Lung (tissue), 12 donors: ENCODE results near the gene MAP2K1. TPM values are rescaled to one million over a fixed set of nuclear protein-coding genes. Genes with fewer than 3 reads are reported as not detected.

Experiments used
- ATAC-seq: fragments of 200-7000 bp; cut with Tn5 transposase; one replicate; pipeline ENCODE4 v1.9.1; 2020; ENCODE audit warnings: moderate number of reproducible peaks; ENCODE audit not compliant: insufficient read depth, low FRiP score
- DNase-seq, 3 donors: peaks; one replicate each; pipeline ENCODE4 v3.0.0-alpha.2; 2013 to 2017
- H3K27ac ChIP-seq, 2 donors: one replicate each; pipeline ENCODE4 v1.5.1; 2013; ENCODE audit warnings: mild to moderate bottlenecking in 2 of 2, moderate library complexity in 2 of 2, control low read depth in 1 of 2, inconsistent platforms in 1 of 2, low read depth in 1 of 2, low read length in 1 of 2
- H3K27me3 ChIP-seq, 3 donors: one replicate each; pipeline ENCODE4 v1.5.1; 2013; ENCODE audit warnings: low read length in 2 of 3; ENCODE audit not compliant: control insufficient read depth in 3 of 3, insufficient read depth in 3 of 3
- H3K36me3 ChIP-seq, 4 donors: one replicate each; pipeline ENCODE4 v1.5.1; 2013; ENCODE audit warnings: low read length in 4 of 4, mild to moderate bottlenecking in 1 of 4, moderate library complexity in 1 of 4; ENCODE audit not compliant: control insufficient read depth in 4 of 4, insufficient read depth in 4 of 4
- H3K4me1 ChIP-seq, 5 donors: one replicate each; pipeline ENCODE4 v1.5.1; 2013; ENCODE audit warnings: low read length in 5 of 5, mild to moderate bottlenecking in 2 of 5, moderate library complexity in 1 of 5; ENCODE audit not compliant: control insufficient read depth in 5 of 5, insufficient read depth in 5 of 5
- H3K4me3 ChIP-seq: one replicate; pipeline ENCODE4 v1.5.1; 2013; ENCODE audit warnings: mild to moderate bottlenecking, control low read depth, moderate library complexity
- H3K9ac ChIP-seq, 2 donors: one replicate each; pipeline ENCODE4 v1.5.1; 2013; ENCODE audit warnings: low read length in 2 of 2, control low read depth in 1 of 2; ENCODE audit not compliant: insufficient read depth in 1 of 2
- H3K9me3 ChIP-seq, 4 donors: one replicate each; pipeline ENCODE4 v1.5.1; 2013; ENCODE audit warnings: low read length in 3 of 4, mild to moderate bottlenecking in 1 of 4, moderate library complexity in 1 of 4; ENCODE audit not compliant: control insufficient read depth in 4 of 4, insufficient read depth in 3 of 4
- WGBS, 2 donors: extraction: QIAGEN DNeasy Blood & Tissue Kit; methylation state at CpG; one replicate each; pipeline ENCODE4 v1.1.7; 2013; 5-methylcytosine and 5-hydroxymethylcytosine counted together
- polyA plus RNA-seq, 2 donors: library from polyadenylated mRNA; stranded (reverse); fragments of 200-250 nt; gene quantifications; one replicate each; pipeline ENCODE4 v1.2.1, GENCODE V29; 2013
- total RNA-seq, 2 donors: library from RNA; depleted of rRNA in 1 of 2; stranded (reverse); fragments of >200 nt in 1 of 2; gene quantifications; one replicate each; pipeline ENCODE4 v1.2.1, GENCODE V29; 2014 to 2021
- TF ChIP-seq, protein P1 (sequence below): IDR thresholded peaks from 2 replicates; pipeline ENCODE4 v1.5.1; 2012; ENCODE audit warnings: mild to moderate bottlenecking; ENCODE audit errors: control extremely low read depth, extremely low read depth
- donor health status: control.
- donor health status: control.
- donor health status: Bipolar disorder and iron deficiency.
- donor health status: healthy.
- donor health status: DM: yes; HTN: yes; CAD: no.

The MAP2K1 gene
- total and polyA plus RNA-seq, 4 donors, result 19.0 to 64.7 (median 42.7) TPM

DNA sequence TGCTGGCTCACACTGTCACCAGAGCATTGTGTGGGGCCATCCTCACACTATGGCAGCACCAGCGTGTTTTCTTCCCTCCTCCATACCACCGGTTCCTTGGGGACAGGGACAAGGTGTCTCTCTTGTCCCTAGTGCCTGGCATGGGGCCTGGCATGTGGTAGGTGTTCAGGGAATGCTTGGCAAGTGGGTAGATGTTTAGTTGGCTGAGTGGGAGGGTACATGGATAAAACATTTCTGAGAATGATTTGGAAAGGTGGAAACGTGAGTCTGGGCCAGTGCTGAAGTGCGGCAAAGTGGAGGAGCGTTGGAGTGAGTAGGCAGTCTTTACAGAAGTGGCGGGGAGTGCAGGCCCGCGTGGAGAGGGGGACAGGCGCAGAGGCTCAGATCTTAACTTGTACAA is 95.8 kb downstream of the MAP2K1 start:
- H3K36me3 ChIP-seq, result peaks cover 6 to 28% (median 15%) of the 10 kb centered on the region in 4 donors
- DNase-seq (no peak), ATAC-seq (no peak)
- peaks cover 0 to 5% (median 0%) of the 10 kb centered on the region in 5 donors for H3K4me1 ChIP-seq
- H3K9ac ChIP-seq, result no peak overlapping the region
- TF ChIP-seq, protein P1, sequence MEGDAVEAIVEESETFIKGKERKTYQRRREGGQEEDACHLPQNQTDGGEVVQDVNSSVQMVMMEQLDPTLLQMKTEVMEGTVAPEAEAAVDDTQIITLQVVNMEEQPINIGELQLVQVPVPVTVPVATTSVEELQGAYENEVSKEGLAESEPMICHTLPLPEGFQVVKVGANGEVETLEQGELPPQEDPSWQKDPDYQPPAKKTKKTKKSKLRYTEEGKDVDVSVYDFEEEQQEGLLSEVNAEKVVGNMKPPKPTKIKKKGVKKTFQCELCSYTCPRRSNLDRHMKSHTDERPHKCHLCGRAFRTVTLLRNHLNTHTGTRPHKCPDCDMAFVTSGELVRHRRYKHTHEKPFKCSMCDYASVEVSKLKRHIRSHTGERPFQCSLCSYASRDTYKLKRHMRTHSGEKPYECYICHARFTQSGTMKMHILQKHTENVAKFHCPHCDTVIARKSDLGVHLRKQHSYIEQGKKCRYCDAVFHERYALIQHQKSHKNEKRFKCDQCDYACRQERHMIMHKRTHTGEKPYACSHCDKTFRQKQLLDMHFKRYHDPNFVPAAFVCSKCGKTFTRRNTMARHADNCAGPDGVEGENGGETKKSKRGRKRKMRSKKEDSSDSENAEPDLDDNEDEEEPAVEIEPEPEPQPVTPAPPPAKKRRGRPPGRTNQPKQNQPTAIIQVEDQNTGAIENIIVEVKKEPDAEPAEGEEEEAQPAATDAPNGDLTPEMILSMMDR, result no peak
- H3K27ac ChIP-seq, result no peak overlapping the region
- whole genome bisulfite sequencing, 2 donors, result 69 to 75% methylated on average over 9 of the region's 9 CpGs
- H3K27me3 ChIP-seq, result no peaks in the 10 kb centered on the region
- no peaks in the 10 kb centered on the region for H3K9me3 ChIP-seq
- H3K4me3 ChIP-seq, result no peak overlapping the region

DNA sequence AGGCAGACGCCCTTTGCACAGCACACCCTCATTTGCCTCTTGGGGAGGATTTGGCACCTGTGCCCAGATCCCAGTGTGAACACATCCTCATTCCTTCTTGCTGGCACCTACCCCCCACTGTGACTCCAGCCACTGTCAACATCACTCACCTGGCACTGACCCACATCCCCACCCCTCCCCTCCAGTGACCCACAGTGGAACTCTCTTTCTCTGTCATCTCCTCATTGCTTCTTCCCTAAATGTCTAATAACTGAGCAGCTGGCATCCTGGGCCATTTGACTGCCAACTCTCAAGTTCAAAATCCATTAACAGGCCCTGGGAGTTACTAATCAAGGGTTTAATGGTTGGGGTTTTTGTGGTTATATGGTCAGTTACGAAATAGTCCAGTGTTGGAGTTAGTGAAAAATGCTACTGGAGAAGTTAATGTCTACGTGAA is 96.4 kb downstream of the MAP2K1 start:
- peak; percentile 71 for ATAC-seq
- peaks cover 9 to 30% (median 18%) of the 10 kb centered on the region in 4 donors for H3K36me3 ChIP-seq
- no peak overlapping the region for H3K27ac ChIP-seq
- 45 to 56% methylated on average over 3 of the region's 3 CpGs for WGBS, 2 donors
- H3K27me3 ChIP-seq, result no peaks in the 10 kb centered on the region
- no peaks in the 10 kb centered on the region for H3K9me3 ChIP-seq
- H3K4me3 ChIP-seq, result no peak overlapping the region
- peaks cover 0 to 5% (median 0%) of the 10 kb centered on the region in 5 donors for H3K4me1 ChIP-seq
- TF ChIP-seq, protein P1, result no peak
- no peak for DNase-seq
- H3K9ac ChIP-seq, result no peak overlapping the region

DNA sequence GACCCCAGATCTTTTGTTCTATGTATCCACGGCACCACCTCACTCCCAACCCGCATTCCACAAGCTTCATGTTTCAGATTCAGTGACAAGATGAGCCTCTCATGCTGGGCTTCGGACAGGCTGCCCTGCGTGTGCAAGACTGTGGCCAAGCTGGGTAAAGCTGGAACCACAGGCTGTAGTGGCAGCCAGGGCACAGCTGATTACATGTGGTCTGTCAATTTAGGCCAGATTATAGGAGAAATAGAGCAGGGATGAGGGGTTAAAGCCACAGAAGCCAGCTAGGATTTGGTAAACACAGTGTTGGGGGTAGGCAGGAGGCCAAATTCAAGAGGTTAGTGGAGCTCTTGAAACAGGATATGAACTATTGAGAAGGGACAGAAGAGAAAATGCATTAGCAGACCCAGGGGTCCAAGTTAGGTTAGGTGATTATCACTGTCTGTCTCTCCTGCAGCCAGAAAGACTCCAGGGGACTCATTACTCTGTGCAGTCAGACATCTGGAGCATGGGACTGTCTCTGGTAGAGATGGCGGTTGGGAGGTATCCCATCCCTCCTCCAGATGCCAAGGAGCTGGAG is 97.9 kb downstream of the MAP2K1 start:
- no peak overlapping the region for H3K27ac ChIP-seq
- peaks cover 16 to 39% (median 20%) of the 10 kb centered on the region in 4 donors for H3K36me3 ChIP-seq
- TF ChIP-seq, protein P1, result no peak
- H3K27me3 ChIP-seq, result no peaks in the 10 kb centered on the region
- 93 to 95% methylated on average over 5 of the region's 5 CpGs for WGBS, 2 donors
- ATAC-seq, result no peak
- no peaks in the 10 kb centered on the region for H3K9me3 ChIP-seq
- no peak overlapping the region for H3K9ac ChIP-seq
- no peak for DNase-seq
- H3K4me1 ChIP-seq, result peaks cover 0 to 5% (median 0%) of the 10 kb centered on the region in 5 donors
- H3K4me3 ChIP-seq, result peak overlapping the region; percentile 12

DNA sequence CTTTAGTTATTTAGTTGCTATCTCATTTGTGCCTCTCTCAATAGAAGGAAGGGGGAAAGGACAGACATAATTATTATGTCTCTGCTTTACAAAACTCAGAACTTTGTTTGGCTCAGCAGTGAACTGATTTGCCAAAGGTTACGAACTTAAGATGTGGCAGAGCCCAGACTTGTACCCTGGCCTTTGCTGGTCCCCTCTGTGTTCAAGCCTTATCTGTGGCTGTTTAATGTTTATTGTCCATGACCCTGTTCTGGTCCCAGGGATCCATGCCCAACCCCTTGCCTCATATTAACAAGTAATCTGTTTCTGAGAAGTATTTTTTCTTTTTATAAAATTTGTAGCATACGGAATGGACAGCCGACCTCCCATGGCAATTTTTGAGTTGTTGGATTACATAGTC is 100.2 kb downstream of the MAP2K1 start:
- DNase-seq (no peak), ATAC-seq (no peak)
- no peaks in the 10 kb centered on the region for H3K27me3 ChIP-seq
- H3K36me3 ChIP-seq, result peaks cover 18 to 43% (median 25%) of the 10 kb centered on the region in 4 donors
- WGBS, 2 donors, result 94 to 99% methylated on average over 3 of the region's 3 CpGs
- H3K27ac ChIP-seq, result no peak overlapping the region
- TF ChIP-seq, protein P1, result no peak
- H3K9me3 ChIP-seq, result no peaks in the 10 kb centered on the region
- no peak overlapping the region for H3K9ac ChIP-seq
- peaks cover 0 to 7% (median 0%) of the 10 kb centered on the region in 5 donors for H3K4me1 ChIP-seq
- no peak overlapping the region for H3K4me3 ChIP-seq
